GM19467 (cell line): Measurements from ENCODE around the gene RINL.

ENCODE experiments used
- ATAC-seq: cut with Tn5 transposase; IDR thresholded peaks from one replicate; pipeline ENCODE4 v1.9.1; 2021; ENCODE audit warnings: mild to moderate bottlenecking, moderate library complexity; ENCODE audit not compliant: unreplicated experiment

Gene RINL

GRCh38 chr19:38850436-38850975 is 27.6 kb downstream of the RINL start:
- ATAC-seq = peak; percentile 53

- peak; percentile 47 for ATAC-seq
Measured at GRCh38 chr19:38849860-38850435, 28.1 kb downstream of the RINL start, which contains the start of gene HNRNPL. TSS of gene HNRNPL (minus strand) at chr19:38849986. CDS start at chr19:38849966, 20 bp downstream.

GRCh38 chr19:38849147-38849859 is 28.8 kb downstream of the RINL start:
- ATAC-seq = peak; percentile 24

- no peak for ATAC-seq
Measured at GRCh38 chr19:38848299-38849146, 29.6 kb downstream of the RINL start.

- no peak for ATAC-seq
Measured at GRCh38 chr19:38846097-38846496, 32.0 kb downstream of the RINL start.

- no peak for ATAC-seq
Measured at GRCh38 chr19:38845374-38846024, 32.6 kb downstream of the RINL start.

- ATAC-seq = no peak
Measured at GRCh38 chr19:38844093-38844686, 33.9 kb downstream of the RINL start.

- ATAC-seq = no peak
Measured at GRCh38 chr19:38843175-38843758, 34.8 kb downstream of the RINL start.

GRCh38 chr19:38842439-38843174 is 35.5 kb downstream of the RINL start:
- no peak for ATAC-seq

- ATAC-seq = no peak
Measured at GRCh38 chr19:38841787-38842438, 36.2 kb downstream of the RINL start.

GRCh38 chr19:38841180-38841766 is 36.8 kb downstream of the RINL start:
- no peak for ATAC-seq

- no peak for ATAC-seq
Measured at GRCh38 chr19:38840583-38840968, 37.5 kb downstream of the RINL start.

GRCh38 chr19:38839816-38840582 is 38.1 kb downstream of the RINL start:
- no peak for ATAC-seq

- ATAC-seq = no peak
Measured at GRCh38 chr19:38838986-38839761, 38.9 kb downstream of the RINL start.

GRCh38 chr19:38838208-38838985 is 39.7 kb downstream of the RINL start:
- ATAC-seq = no peak

GRCh38 chr19:38837656-38838121 is 40.4 kb downstream of the RINL start:
- no peak for ATAC-seq
